Kidney (tissue), 14 donors: ENCODE data around the gene ZNF100. TPM values are rescaled to one million over a fixed set of nuclear protein-coding genes. Genes with fewer than 3 reads are reported as not detected.

ENCODE experiments used
- DNase-seq, 5 donors: peaks; one replicate each; pipeline ENCODE4 v3.0.0-alpha.2; 2013 to 2020
- FAIRE-seq: peaks from 2 replicates; lab custom pipeline; 2012; peaks lifted over from hg19 to GRCh38; lab: Jason Lieb, UNC
- H3K27ac ChIP-seq, 2 donors: one replicate each; pipeline ENCODE4 v1.7.0; 2013; ENCODE audit warnings: low read depth in 2 of 2, low read length in 2 of 2, inconsistent platforms in 1 of 2
- H3K27me3 ChIP-seq: one replicate; pipeline ENCODE4 v1.7.1; 2013; ENCODE audit warnings: low read length, inconsistent platforms; ENCODE audit not compliant: control insufficient read depth, insufficient read depth
- H3K36me3 ChIP-seq, 3 donors: one replicate each; pipeline versions ENCODE4 v1.7.0 to v1.7.1; 2013; ENCODE audit warnings: low read length in 3 of 3, control low read depth in 1 of 3, inconsistent platforms in 1 of 3; ENCODE audit not compliant: insufficient read depth in 3 of 3, control insufficient read depth in 2 of 3
- H3K4me1 ChIP-seq, 3 donors: one replicate each; pipeline versions ENCODE4 v1.7.0 to v1.7.1; 2013; ENCODE audit warnings: low read length in 3 of 3, inconsistent platforms in 1 of 3, low read depth in 1 of 3; ENCODE audit not compliant: control insufficient read depth in 2 of 3, insufficient read depth in 2 of 3
- H3K4me3 ChIP-seq, 3 donors: one replicate each; pipeline versions ENCODE4 v1.7.0 to v1.8.1; 2013; ENCODE audit warnings: low read length in 3 of 3, control low read depth in 1 of 3, inconsistent platforms in 1 of 3
- H3K9ac ChIP-seq, 3 donors: one replicate each; pipeline versions ENCODE4 v1.7.0 to v1.7.1; 2013; ENCODE audit warnings: low read length in 3 of 3, control low read depth in 1 of 3, inconsistent platforms in 1 of 3
- H3K9me3 ChIP-seq, 3 donors: one replicate each; pipeline versions ENCODE4 v1.7.0 to v1.7.1; 2013; ENCODE audit warnings: low read length in 3 of 3, control low read depth in 1 of 3, inconsistent platforms in 1 of 3; ENCODE audit not compliant: control insufficient read depth in 2 of 3, insufficient read depth in 1 of 3
- intact Hi-C: fragments of 100-400 bp; cut with DNase I; formaldehyde crosslinking; loops from one replicate; pipeline ENCODE4 v1.11.1; 2022
- polyA plus RNA-seq: library from polyadenylated mRNA; stranded (reverse); fragments of 350-450 nt; fragmentation: Illumina TruSeq; extraction: RNeasy Lipid Tissue Mini Kit (QIAGEN cat#74804); gene quantifications from one replicate; pipeline ENCODE4 v1.2.3, GENCODE V29; 2014; ENCODE audit warnings: low read depth, low replicate concordance; ENCODE audit not compliant: insufficient read depth
- total RNA-seq: library from RNA; stranded (reverse); fragmentation: NEBNext Ultra II Directional; extraction: Animal tissue kit (Norgen Biotek cat#: 25700); gene quantifications from one replicate; pipeline ENCODE4 v1.2.1, GENCODE V29; 2021
- TF ChIP-seq, protein P1 (sequence below): IDR thresholded peaks from 3 replicates; pipeline ENCODE4 v1.5.1; 2012; ENCODE audit warnings: mild to moderate bottlenecking, moderate library complexity, borderline replicate concordance; ENCODE audit not compliant: insufficient read depth; ENCODE audit errors: extremely low read depth
- donor health status: control.
- donor health status: control.
- donor health status: control.
- donor health status: control.
- donor health status: control.
- donor health status: DM: yes; HTN: yes; CAD: no.
- donor health status: Normal renal cell carcinoma (clear cell type).

ZNF100 gene
- total and polyA plus RNA-seq, 2 donors from 2014 or later: 1.1 to 15.7 TPM

DNA sequence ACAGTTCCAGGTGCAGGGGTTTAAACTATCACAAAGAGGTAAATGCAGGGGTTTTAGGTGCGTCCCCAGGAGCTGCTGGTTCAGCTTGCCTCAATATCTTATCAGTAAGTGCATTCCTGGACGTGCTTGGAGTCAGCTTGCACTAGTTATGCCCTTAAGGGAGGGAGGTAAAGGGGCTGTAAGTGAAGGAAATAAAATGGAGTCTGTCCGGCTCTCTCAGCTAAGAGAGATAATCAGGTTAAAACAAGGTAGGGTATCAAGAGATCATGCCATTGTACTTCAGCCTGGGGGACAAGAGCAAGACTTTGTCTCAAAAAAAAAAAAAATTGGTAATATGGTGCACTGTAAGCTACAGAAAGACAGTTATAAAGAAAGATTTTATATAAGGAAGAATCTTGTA is 69.7 kb downstream of the ZNF100 start:
- Histone ChIP-seq H3K9ac (no peak overlapping the region), H3K9me3 (no peaks in the 10 kb centered on the region), H3K27me3 (no peaks in the 10 kb centered on the region), H3K36me3 (no peaks in the 10 kb centered on the region), H3K27ac (no peak overlapping the region), H3K4me3 (no peak overlapping the region), H3K4me1 (peaks cover 0 to 2% (median 0%) of the 10 kb centered on the region in 3 donors)
- FAIRE-seq (no peak), DNase-seq (no peak)
- TF ChIP-seq, protein P1, sequence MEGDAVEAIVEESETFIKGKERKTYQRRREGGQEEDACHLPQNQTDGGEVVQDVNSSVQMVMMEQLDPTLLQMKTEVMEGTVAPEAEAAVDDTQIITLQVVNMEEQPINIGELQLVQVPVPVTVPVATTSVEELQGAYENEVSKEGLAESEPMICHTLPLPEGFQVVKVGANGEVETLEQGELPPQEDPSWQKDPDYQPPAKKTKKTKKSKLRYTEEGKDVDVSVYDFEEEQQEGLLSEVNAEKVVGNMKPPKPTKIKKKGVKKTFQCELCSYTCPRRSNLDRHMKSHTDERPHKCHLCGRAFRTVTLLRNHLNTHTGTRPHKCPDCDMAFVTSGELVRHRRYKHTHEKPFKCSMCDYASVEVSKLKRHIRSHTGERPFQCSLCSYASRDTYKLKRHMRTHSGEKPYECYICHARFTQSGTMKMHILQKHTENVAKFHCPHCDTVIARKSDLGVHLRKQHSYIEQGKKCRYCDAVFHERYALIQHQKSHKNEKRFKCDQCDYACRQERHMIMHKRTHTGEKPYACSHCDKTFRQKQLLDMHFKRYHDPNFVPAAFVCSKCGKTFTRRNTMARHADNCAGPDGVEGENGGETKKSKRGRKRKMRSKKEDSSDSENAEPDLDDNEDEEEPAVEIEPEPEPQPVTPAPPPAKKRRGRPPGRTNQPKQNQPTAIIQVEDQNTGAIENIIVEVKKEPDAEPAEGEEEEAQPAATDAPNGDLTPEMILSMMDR: no peak
- intact Hi-C loops: no loop called here

DNA sequence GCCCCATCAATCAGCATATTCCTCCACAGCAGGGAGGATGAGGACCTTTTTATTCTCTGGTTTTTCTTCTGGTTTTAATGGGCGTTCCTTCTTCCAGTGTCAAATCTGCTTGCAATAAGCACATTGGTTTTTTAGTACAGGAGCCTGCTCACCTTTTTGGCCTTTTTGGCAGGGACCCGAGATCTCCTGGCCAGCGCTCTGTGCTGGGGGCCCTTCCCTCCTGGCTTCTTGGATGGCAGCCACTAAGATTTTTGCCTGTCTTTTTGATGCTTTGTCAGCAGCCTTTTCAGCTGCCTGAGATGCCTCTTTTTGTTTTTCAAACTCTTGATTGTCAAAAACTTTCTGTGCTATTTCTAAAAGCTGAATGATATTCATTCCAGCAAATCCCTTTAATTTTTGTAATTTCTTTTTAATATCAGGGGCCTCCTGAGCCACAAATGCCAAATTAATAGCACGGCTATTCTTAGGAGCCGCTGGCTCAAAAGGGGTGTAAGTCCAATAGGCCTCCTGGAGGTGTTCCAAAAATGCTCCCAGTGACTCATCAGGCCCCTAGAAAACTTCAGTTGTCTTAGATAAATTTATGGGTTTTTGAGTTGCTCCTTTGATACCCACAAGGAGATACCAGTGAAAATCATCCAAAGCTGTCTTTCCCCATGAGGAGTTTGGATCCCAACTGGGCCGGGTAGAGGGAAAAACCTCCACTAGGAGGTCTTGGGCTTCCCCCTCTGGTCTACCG is 73.0 kb downstream of the ZNF100 start:
- TF ChIP-seq, protein P1: no peak
- Histone ChIP-seq H3K9ac (no peak overlapping the region), H3K9me3 (no peaks in the 10 kb centered on the region), H3K27me3 (no peaks in the 10 kb centered on the region), H3K36me3 (no peaks in the 10 kb centered on the region), H3K4me1 (peaks cover 0 to 4% (median 0%) of the 10 kb centered on the region in 3 donors), H3K27ac (no peak overlapping the region), H3K4me3 (no peak overlapping the region)
- intact Hi-C loops: no loop called here
- FAIRE-seq: no peak
- no peak for DNase-seq

DNA sequence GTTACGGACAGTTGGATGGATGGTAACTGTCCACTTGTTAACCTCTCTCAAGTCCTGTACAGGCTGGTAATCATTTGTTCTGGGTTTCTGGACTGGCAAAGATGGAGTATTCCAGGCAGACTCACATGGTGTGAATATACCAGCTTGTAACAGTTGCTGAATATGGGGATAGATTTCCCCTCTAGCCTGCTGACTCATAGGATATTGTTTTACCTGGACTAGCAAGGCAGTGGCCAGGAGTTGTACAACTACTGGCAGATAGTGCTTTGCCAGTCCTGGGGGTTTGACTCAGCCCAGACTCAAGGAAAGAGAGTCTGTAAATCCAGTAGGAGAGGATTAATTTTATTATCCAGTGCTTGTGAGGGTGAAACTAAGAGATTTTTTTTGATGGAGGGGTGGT is 74.0 kb downstream of the ZNF100 start:
- no peak for FAIRE-seq
- H3K27ac ChIP-seq: no peak overlapping the region
- intact Hi-C loops: no loop called here
- H3K4me3 ChIP-seq: no peak overlapping the region
- peaks cover 0 to 4% (median 0%) of the 10 kb centered on the region in 3 donors for H3K4me1 ChIP-seq
- H3K36me3 ChIP-seq: no peaks in the 10 kb centered on the region
- no peaks in the 10 kb centered on the region for H3K27me3 ChIP-seq
- TF ChIP-seq, protein P1: no peak
- no peak overlapping the region for H3K9ac ChIP-seq
- DNase-seq: no peak
- H3K9me3 ChIP-seq: no peaks in the 10 kb centered on the region
